ENCODE data around the gene FHOD3.

GRCh38 chr18:36692371-36692770 is 394.9 kb downstream of the FHOD3 start:
- TF ChIP-seq CTCF (IDR thresholded peaks at IDR 0.05) = no peak
- TF ChIP-seq EZH2 (IDR thresholded peaks at IDR 0.05; ENCODE audit: borderline replicate concordance, insufficient read depth, low read depth, low read length, poor library complexity, severe bottlenecking) = no peak

Data from B cell (primary cell).